Measurements from ENCODE around the gene RTN4R. TPM values are rescaled to one million over a fixed set of nuclear protein-coding genes. Genes with fewer than 3 reads are reported as not detected.

RTN4R gene
- total RNA-seq, 1 experiment from 2014 or later, result 0.30 TPM

DNA sequence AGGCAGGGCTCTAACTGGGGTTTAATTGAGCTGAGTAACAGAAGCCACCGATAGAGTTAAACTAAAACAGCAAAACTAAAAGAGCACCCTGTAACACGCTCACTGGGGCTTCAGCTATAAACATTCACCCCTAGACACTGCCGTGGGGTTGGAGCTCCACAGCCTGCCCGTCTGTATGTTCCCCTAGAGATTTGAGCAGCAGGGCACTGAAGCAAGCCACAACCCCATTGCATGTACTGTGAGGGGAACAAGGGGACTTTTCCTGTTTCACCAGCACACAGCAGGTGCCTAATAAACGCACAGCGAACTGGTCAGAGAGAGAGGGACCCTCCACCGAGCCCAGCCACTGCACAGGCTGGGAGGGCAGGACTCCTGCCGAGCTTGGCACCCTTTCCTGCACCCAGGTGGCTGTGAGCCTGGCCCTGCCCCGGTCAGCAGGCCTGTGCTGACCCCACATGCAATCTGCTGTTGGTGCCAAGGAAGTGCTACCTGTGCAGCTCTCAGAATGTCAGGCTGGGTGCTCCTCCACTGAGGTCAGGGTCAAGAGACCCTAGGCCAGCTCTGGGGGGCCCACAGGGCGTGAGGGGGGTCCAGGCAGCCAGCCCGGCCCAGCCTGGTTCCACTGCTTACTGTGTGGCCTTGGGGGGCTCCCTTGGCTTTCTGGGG lies 31.9 kb downstream of the RTN4R start:
- Histone ChIP-seq H3K4me3 (ENCODE audit: low read length) (no peak overlapping the region), H3K4me2 (ENCODE audit: low read depth, low read length, poor library complexity, severe bottlenecking) (no peak overlapping the region), H3K9me3 (ENCODE audit: low read length) (no peaks in the 10 kb centered on the region), H2AFZ (ENCODE audit: low read length) (no peak overlapping the region), H3K9me2 (replicated peaks; ENCODE audit: insufficient read depth, low read length) (no peaks in the 10 kb centered on the region), H3K9ac (ENCODE audit: low read length) (no peak overlapping the region), H4K20me1 (ENCODE audit: insufficient read depth, low read depth, low read length) (no peaks in the 10 kb centered on the region), H3K4me1 (ENCODE audit: low read length) (peaks cover 43% of the 10 kb centered on the region), H3K36me3 (ENCODE audit: insufficient read depth, low read length) (no peaks in the 10 kb centered on the region), H3K27me3 (ENCODE audit: low read length) (no peaks in the 10 kb centered on the region), H3K27ac (ENCODE audit: low read length) (no peak overlapping the region), H3K79me2 (ENCODE audit: low read length) (no peaks in the 10 kb centered on the region)
- DNase-seq, result no peak

DNA sequence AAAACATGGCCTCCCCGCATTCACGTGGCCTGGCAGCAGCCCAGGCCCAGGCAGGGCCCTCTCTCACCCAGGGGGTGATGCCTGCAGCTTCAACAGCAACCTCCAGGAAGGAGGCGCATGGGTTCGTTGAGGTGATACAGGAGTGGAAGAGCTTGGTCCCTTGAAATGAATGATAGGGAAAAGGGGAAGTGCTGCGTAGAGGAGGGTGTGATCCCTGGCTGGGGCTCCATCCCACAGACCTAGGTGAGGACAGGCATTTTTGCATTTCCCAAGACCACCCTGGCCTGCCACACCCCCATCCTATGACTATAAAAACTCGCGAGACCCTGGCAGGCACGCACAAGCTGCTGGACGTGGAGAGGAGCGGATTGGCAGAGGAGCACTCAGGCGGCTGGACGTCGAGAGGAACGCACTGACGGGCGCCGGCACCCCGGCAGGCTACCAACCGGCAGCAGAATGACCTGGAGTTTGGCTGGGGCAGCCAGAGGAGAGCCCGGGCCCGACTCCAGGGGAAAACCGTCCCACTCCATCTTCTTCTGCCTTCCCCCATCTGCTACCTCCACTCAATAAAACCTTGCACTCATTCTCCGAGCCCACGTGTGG lies 32.6 kb downstream of the RTN4R start:
- Histone ChIP-seq H3K36me3 (ENCODE audit: insufficient read depth, low read length) (no peaks in the 10 kb centered on the region), H3K27me3 (ENCODE audit: low read length) (no peaks in the 10 kb centered on the region), H3K4me2 (ENCODE audit: low read depth, low read length, poor library complexity, severe bottlenecking) (no peak overlapping the region), H3K9me3 (ENCODE audit: low read length) (no peaks in the 10 kb centered on the region), H3K9ac (ENCODE audit: low read length) (no peak overlapping the region), H2AFZ (ENCODE audit: low read length) (no peak overlapping the region), H3K9me2 (replicated peaks; ENCODE audit: insufficient read depth, low read length) (no peaks in the 10 kb centered on the region), H3K4me1 (ENCODE audit: low read length) (peaks cover 50% of the 10 kb centered on the region), H4K20me1 (ENCODE audit: insufficient read depth, low read depth, low read length) (no peaks in the 10 kb centered on the region), H3K79me2 (ENCODE audit: low read length) (no peaks in the 10 kb centered on the region), H3K4me3 (ENCODE audit: low read length) (no peak overlapping the region), H3K27ac (ENCODE audit: low read length) (no peak overlapping the region)
- no peak for DNase-seq

DNA sequence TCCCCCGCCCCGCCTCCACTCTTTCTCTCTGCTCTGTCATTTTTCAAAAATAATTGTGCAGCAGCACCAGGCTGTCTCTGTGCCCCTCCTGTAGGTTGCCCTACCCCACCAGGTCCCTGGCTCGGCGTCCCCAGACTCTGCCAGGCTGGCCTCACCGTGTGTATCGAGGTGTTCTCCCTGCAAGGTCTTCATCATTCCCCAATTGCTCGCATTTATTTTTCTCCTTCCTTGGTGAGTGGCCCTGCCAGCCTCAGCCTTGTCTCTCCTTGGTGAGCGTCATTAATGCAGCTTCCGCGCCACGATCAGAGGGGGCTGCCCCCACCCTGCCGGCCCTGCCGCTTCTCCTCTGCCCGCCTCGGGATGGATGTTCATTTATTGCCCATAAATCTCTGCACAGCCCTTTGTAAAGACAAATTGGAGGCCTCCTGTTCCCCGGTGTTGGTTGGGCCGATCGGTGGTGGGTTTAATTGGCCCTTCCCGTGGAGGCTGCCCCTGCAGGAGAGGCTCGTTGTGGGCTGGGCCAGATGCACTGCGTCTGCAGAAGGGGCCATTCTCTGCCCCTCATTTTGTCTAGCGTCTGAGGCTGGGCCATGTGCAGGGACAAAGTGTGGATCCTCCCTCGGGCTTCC lies 33.2 kb downstream of the RTN4R start:
- Histone ChIP-seq H4K20me1 (ENCODE audit: insufficient read depth, low read depth, low read length) (no peaks in the 10 kb centered on the region), H3K9me2 (replicated peaks; ENCODE audit: insufficient read depth, low read length) (no peaks in the 10 kb centered on the region), H3K36me3 (ENCODE audit: insufficient read depth, low read length) (no peaks in the 10 kb centered on the region), H2AFZ (ENCODE audit: low read length) (no peak overlapping the region), H3K4me3 (ENCODE audit: low read length) (no peak overlapping the region), H3K9me3 (ENCODE audit: low read length) (no peaks in the 10 kb centered on the region), H3K9ac (ENCODE audit: low read length) (no peak overlapping the region), H3K27ac (ENCODE audit: low read length) (no peak overlapping the region), H3K79me2 (ENCODE audit: low read length) (no peaks in the 10 kb centered on the region), H3K4me1 (ENCODE audit: low read length) (peaks cover 56% of the 10 kb centered on the region), H3K4me2 (ENCODE audit: low read depth, low read length, poor library complexity, severe bottlenecking) (no peak overlapping the region), H3K27me3 (ENCODE audit: low read length) (no peaks in the 10 kb centered on the region)
- DNase-seq, result no peak

DNA sequence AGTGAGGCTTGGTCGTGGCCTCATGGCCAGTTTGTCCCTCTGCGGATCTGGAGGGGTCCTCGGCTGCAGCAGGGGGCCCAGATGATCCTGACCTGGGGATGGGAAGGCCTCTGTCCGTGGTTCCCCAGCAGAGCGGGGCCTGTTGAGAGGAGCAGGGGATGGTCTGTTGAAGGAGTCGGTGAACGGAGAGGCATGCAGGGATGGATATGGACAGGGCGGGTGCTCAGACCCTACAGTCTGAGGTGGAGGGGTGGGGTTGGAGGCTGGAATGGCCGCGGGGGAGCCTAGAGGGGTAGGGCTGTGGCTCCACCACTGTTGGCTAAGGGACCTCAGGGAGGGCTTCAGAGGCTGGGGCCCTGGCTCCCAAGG lies 33.8 kb downstream of the RTN4R start:
- H3K79me2 ChIP-seq (ENCODE audit: low read length), result no peaks in the 10 kb centered on the region
- DNase-seq, result no peak
- H3K9me3 ChIP-seq (ENCODE audit: low read length), result no peaks in the 10 kb centered on the region
- H3K36me3 ChIP-seq (ENCODE audit: insufficient read depth, low read length), result no peaks in the 10 kb centered on the region
- H2AFZ ChIP-seq (ENCODE audit: low read length), result no peak overlapping the region
- no peak overlapping the region for H3K4me3 ChIP-seq (ENCODE audit: low read length)
- no peak overlapping the region for H3K4me2 ChIP-seq (ENCODE audit: low read depth, low read length, poor library complexity, severe bottlenecking)
- no peak overlapping the region for H3K9ac ChIP-seq (ENCODE audit: low read length)
- no peaks in the 10 kb centered on the region for H3K9me2 ChIP-seq (replicated peaks; ENCODE audit: insufficient read depth, low read length)
- no peaks in the 10 kb centered on the region for H4K20me1 ChIP-seq (ENCODE audit: insufficient read depth, low read depth, low read length)
- no peak overlapping the region for H3K27ac ChIP-seq (ENCODE audit: low read length)
- H3K27me3 ChIP-seq (ENCODE audit: low read length), result no peaks in the 10 kb centered on the region
- peaks cover 57% of the 10 kb centered on the region for H3K4me1 ChIP-seq (ENCODE audit: low read length)

DNA sequence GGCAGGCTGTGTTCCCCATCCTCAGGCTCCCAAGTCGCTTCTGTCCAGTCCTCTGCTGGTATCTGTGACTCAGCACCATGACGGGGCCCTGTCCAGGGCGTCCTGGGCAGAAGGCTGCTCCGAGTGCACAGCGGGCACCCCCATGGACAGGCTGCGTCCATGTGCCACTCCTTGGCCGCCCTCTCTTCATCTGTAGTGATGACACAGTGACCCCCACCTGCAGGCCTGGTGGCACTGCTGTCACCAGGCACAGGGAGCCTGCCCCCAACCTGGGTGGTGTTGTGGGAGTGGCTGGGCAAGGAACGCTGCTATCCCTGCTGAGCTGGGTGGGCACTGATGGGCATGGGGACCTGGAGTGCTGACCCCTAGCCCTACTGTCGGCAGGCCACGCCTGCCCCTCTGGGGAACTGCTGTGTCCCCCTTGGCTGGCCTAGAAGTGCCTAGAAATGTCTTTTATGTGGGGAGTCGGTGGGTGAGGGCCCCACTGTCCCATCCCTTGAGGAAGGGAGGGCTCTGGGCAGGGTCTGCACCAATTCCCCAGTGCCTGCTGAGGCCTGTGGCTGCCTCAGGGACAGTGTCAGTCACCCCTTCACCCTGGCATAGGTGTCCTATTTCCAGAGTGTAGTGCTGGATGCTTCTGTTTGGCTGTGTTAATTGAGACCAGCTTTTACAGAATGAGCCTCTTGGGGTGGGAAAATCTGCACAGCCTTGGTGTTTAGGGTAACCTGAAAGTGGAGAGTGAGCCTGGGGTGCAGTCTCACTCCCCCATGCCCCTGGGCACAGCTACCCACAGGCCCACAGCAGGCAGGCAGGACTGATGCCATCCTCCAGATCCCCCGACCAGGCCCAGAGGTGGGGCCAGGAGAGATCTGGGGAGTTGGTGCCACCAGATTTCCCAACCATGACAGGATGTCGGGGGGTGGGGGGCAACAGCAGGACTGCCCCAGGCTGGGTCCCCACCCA lies 34.5 kb downstream of the RTN4R start:
- H3K9ac ChIP-seq (ENCODE audit: low read length), result no peak overlapping the region
- H3K36me3 ChIP-seq (ENCODE audit: insufficient read depth, low read length), result no peaks in the 10 kb centered on the region
- H4K20me1 ChIP-seq (ENCODE audit: insufficient read depth, low read depth, low read length), result no peaks in the 10 kb centered on the region
- H3K9me2 ChIP-seq (replicated peaks; ENCODE audit: insufficient read depth, low read length), result no peaks in the 10 kb centered on the region
- no peak overlapping the region for H3K27ac ChIP-seq (ENCODE audit: low read length)
- no peak overlapping the region for H2AFZ ChIP-seq (ENCODE audit: low read length)
- no peak for DNase-seq
- H3K9me3 ChIP-seq (ENCODE audit: low read length), result no peaks in the 10 kb centered on the region
- H3K4me3 ChIP-seq (ENCODE audit: low read length), result no peak overlapping the region
- no peaks in the 10 kb centered on the region for H3K27me3 ChIP-seq (ENCODE audit: low read length)
- no peak overlapping the region for H3K4me2 ChIP-seq (ENCODE audit: low read depth, low read length, poor library complexity, severe bottlenecking)
- H3K4me1 ChIP-seq (ENCODE audit: low read length), result peaks cover 53% of the 10 kb centered on the region
- no peaks in the 10 kb centered on the region for H3K79me2 ChIP-seq (ENCODE audit: low read length)

DNA sequence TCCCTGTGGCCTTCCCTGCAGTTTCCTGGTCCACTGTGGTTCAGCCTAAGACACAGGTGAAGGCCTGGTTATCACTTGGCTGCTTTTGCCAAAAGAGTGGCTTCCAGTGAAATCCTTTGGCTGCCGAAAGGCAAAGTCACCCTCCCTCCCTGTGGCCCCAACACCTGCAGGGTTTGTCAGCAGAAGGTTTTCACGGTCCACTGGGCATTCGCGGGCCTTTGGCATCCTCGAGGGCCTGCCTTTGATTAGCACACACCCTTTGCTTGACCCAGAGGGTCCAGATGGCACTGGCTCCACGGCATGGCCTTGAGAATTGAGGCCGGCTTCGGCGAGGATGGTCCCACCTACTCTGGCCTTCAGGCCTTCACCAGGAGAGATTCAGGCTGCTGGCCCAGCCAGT lies 35.3 kb downstream of the RTN4R start:
- Histone ChIP-seq H3K36me3 (ENCODE audit: insufficient read depth, low read length) (no peaks in the 10 kb centered on the region), H3K9me2 (replicated peaks; ENCODE audit: insufficient read depth, low read length) (no peaks in the 10 kb centered on the region), H3K79me2 (ENCODE audit: low read length) (no peaks in the 10 kb centered on the region), H3K4me3 (ENCODE audit: low read length) (peak overlapping the region; percentile 30; the same call in 1 of the 2 replicates), H3K9me3 (ENCODE audit: low read length) (no peaks in the 10 kb centered on the region), H4K20me1 (ENCODE audit: insufficient read depth, low read depth, low read length) (no peaks in the 10 kb centered on the region), H3K4me1 (ENCODE audit: low read length) (peaks cover 45% of the 10 kb centered on the region), H3K4me2 (ENCODE audit: low read depth, low read length, poor library complexity, severe bottlenecking) (peak overlapping the region; percentile 51), H2AFZ (ENCODE audit: low read length) (no peak overlapping the region), H3K9ac (ENCODE audit: low read length) (peak overlapping the region; percentile 23; the same call in 1 of the 2 replicates), H3K27me3 (ENCODE audit: low read length) (no peaks in the 10 kb centered on the region), H3K27ac (ENCODE audit: low read length) (no peak overlapping the region)
- DNase-seq, result no peak

DNA sequence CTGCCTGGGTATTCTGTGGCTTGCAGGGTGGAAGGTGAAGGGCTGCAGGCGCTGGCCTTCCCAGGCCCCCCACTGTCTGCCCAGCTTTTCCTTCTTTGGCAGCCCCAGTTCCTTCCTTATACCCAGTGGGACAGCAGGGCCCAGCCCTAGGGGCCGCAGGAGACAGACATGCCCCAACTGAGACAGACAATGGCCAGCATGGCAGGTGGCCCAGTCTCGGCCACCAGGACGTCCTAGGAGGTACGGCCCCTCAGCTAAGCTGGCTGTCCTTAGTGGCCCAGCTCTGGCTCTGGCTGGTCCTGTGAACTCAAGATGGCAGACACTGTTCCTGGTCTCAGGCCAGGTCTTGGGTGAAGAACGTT lies 35.9 kb downstream of the RTN4R start:
- no peaks in the 10 kb centered on the region for H3K79me2 ChIP-seq (ENCODE audit: low read length)
- H2AFZ ChIP-seq (ENCODE audit: low read length), result no peak overlapping the region
- H3K9ac ChIP-seq (ENCODE audit: low read length), result peak overlapping the region; percentile 23; the same call in 1 of the 2 replicates
- H3K4me1 ChIP-seq (ENCODE audit: low read length), result peaks cover 43% of the 10 kb centered on the region
- no peaks in the 10 kb centered on the region for H3K9me2 ChIP-seq (replicated peaks; ENCODE audit: insufficient read depth, low read length)
- no peak for DNase-seq
- H4K20me1 ChIP-seq (ENCODE audit: insufficient read depth, low read depth, low read length), result no peaks in the 10 kb centered on the region
- H3K4me2 ChIP-seq (ENCODE audit: low read depth, low read length, poor library complexity, severe bottlenecking), result peak overlapping the region; percentile 51
- no peaks in the 10 kb centered on the region for H3K36me3 ChIP-seq (ENCODE audit: insufficient read depth, low read length)
- H3K27ac ChIP-seq (ENCODE audit: low read length), result no peak overlapping the region
- H3K27me3 ChIP-seq (ENCODE audit: low read length), result no peaks in the 10 kb centered on the region
- no peaks in the 10 kb centered on the region for H3K9me3 ChIP-seq (ENCODE audit: low read length)
- H3K4me3 ChIP-seq (ENCODE audit: low read length), result peak overlapping the region; percentile 30; the same call in 1 of the 2 replicates

Measured in Karpas-422 (cell line).